ENCODE measurements around the gene TCEA2. TPM values are rescaled to one million over a fixed set of nuclear protein-coding genes. Genes with fewer than 3 reads are reported as not detected.
A peak's percentile ranks its signal among the peaks of the same experiment; 100 is the strongest.

The TCEA2 gene
- 38.5 TPM for total RNA-seq (2021; ENCODE audit: unreplicated experiment)
- polyA plus RNA-seq (2012; ENCODE audit: insufficient read length): 79.2 TPM
- percentile 47 among the genes with signal in this experiment for Bru-seq, nascent RNA
- percentile 58 among the genes with signal in this experiment for BruChase-seq, experiment 1, labeled RNA remaining after a 2-hour chase
- BruChase-seq, experiment 2, labeled RNA remaining after a 6-hour chase: percentile 68 among the genes with signal in this experiment
- long read RNA-seq, transcript TCEA2-202 (10 exons, 1,235 nt): major isoform, 15 of 50 reads
- long read RNA-seq, partial matches to known transcripts: 7 of 50 reads
- long read RNA-seq, other reads (novel, unspliced or antisense): 25 of 50 reads

DNA sequence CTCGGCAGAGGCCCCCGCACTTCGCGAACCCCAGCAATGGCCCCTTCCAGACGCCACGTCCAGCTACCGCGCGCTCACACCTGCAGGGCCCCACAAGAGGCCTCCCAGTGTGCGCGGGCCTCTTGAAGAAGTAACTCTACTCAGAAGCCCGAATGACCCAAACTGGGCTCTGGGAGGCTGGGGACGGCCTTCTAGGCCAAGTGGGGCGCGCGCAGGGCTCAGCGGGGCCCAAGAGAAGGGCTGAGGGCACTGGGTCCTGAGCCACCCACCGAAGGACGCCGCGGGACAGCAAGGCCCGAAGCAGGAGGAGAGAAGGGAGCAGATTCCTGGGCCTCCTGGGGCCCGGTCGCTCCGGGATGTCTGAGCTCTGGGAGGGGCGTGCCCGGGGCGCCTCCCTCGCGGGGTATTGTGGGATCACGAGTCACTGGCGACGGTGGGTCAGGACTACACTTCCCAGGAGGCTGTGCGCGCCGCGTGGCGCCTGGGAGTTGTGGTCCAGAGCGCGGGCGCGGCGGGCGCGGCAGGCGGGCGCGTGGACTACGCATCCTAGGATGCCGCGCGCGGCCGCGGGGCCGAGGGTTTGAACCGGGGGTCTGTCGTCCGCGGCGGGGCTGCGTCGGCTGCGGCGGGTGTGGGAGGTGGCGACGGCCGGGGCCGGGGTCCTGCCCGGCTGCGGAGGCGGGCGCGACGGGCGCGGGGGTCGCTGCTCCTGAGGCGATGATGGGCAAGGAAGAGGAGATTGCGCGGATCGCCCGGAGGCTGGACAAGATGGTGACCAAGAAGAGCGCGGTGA is at the start of gene TCEA2:
Gene TCEA2 (plus strand): TSS at position 603 of the 793 bp plus-strand sequence. CDS start 115 bp downstream, at position 718.
- Histone ChIP-seq H3K9me3 (ENCODE audit: control insufficient read depth, insufficient read depth, low read depth, low read length) (no peaks in the 10 kb centered on the region), H3K4me3 (ENCODE audit: low read depth in 2 of 2, low read length in 2 of 2) (peak within 1 kb of the TSS; percentile 67 to 72), H3K4me1 (ENCODE audit: control insufficient read depth, insufficient read depth, low read length) (peaks cover 35% of the 10 kb centered on the region), H3K36me3 (ENCODE audit: control insufficient read depth, insufficient read depth, low read length) (no peaks in the 10 kb centered on the region), H3K27ac (ENCODE audit: low read length) (peak within 1 kb of the TSS; percentile 90), H3K27me3 (ENCODE audit: control insufficient read depth, insufficient read depth, low read length) (no peaks in the 10 kb centered on the region)
- DNase-seq (ENCODE audit: low read depth, low spot score) (peak; percentile 75), ATAC-seq (peak; percentile 94)
- no TSS peak for BruUV-seq (replicated peaks)
- TF ChIP-seq TCF7L2 (IDR thresholded peaks at IDR 0.05; ENCODE audit: low read depth, low read length) (peak; percentile 59; the same call in 1 of the 2 replicates), POLR2AphosphoS5 (IDR thresholded peaks at IDR 0.05; ENCODE audit: low read depth, low read length) (peak; percentile 86), SIN3A (IDR thresholded peaks at IDR 0.05; ENCODE audit: borderline replicate concordance, insufficient read depth, low read depth, low read length) (peak; percentile 81; the same call in 1 of the 2 replicates)
- TF ChIP-seq, protein P1, sequence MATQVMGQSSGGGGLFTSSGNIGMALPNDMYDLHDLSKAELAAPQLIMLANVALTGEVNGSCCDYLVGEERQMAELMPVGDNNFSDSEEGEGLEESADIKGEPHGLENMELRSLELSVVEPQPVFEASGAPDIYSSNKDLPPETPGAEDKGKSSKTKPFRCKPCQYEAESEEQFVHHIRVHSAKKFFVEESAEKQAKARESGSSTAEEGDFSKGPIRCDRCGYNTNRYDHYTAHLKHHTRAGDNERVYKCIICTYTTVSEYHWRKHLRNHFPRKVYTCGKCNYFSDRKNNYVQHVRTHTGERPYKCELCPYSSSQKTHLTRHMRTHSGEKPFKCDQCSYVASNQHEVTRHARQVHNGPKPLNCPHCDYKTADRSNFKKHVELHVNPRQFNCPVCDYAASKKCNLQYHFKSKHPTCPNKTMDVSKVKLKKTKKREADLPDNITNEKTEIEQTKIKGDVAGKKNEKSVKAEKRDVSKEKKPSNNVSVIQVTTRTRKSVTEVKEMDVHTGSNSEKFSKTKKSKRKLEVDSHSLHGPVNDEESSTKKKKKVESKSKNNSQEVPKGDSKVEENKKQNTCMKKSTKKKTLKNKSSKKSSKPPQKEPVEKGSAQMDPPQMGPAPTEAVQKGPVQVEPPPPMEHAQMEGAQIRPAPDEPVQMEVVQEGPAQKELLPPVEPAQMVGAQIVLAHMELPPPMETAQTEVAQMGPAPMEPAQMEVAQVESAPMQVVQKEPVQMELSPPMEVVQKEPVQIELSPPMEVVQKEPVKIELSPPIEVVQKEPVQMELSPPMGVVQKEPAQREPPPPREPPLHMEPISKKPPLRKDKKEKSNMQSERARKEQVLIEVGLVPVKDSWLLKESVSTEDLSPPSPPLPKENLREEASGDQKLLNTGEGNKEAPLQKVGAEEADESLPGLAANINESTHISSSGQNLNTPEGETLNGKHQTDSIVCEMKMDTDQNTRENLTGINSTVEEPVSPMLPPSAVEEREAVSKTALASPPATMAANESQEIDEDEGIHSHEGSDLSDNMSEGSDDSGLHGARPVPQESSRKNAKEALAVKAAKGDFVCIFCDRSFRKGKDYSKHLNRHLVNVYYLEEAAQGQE (IDR thresholded peaks at IDR 0.05; ENCODE audit: insufficient read depth in 1 of 2, low read depth in 2 of 2, low read length in 1 of 2): 0 out of 4 replicates have a peak, but pooled peaks of 1 of the 2 experiments have one; percentile 58
- TF ChIP-seq, protein P2, sequence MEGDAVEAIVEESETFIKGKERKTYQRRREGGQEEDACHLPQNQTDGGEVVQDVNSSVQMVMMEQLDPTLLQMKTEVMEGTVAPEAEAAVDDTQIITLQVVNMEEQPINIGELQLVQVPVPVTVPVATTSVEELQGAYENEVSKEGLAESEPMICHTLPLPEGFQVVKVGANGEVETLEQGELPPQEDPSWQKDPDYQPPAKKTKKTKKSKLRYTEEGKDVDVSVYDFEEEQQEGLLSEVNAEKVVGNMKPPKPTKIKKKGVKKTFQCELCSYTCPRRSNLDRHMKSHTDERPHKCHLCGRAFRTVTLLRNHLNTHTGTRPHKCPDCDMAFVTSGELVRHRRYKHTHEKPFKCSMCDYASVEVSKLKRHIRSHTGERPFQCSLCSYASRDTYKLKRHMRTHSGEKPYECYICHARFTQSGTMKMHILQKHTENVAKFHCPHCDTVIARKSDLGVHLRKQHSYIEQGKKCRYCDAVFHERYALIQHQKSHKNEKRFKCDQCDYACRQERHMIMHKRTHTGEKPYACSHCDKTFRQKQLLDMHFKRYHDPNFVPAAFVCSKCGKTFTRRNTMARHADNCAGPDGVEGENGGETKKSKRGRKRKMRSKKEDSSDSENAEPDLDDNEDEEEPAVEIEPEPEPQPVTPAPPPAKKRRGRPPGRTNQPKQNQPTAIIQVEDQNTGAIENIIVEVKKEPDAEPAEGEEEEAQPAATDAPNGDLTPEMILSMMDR (IDR thresholded peaks at IDR 0.05): no peak
- intact Hi-C loops (cut with micrococcal nuclease; ENCODE audit: unreplicated experiment) (no loop called here), in situ Hi-C loops (cut with HindIII; ENCODE audit: low pct_unique_long_range_greater_than_20kb, low sequenced_read_pairs) (no loop called here)
- POLR2A ChIA-PET: interaction anchor here (0.6 kb wide), 1 partner anchor 142 kb away, joined by 5 read pairs; no protein-coding TSS in a partner anchor
- CTCF ChIA-PET: interaction anchor here (1.0 kb wide), 2 partner anchors 21 to 24 kb away, joined by 3 to 4 read pairs; no protein-coding TSS in a partner anchor

DNA sequence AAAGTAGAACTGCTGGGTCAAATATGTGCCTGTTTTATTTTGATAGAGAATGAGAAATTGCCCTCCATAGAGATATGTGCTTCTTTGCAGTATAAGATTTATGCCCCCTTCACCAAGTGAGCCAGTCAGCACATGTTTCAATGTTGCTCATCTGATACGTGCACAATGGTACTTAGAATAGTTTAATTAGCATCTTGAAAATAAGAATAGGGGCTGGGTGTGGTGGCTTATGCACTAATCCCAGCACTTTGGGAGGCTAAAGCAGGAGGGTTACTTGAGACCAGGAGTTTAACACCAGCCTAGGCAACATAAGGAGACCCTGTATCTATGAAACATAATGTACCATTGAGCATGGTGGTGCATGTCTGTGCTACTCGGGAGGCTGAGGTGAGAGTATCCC is 47.4 kb upstream of the TCEA2 start:
- H3K9me3 ChIP-seq (ENCODE audit: control insufficient read depth, insufficient read depth, low read depth, low read length): no peaks in the 10 kb centered on the region
- CTCF ChIA-PET: no interaction called here
- no peak for DNase-seq (ENCODE audit: low read depth, low spot score)
- intact Hi-C loops (cut with micrococcal nuclease; ENCODE audit: unreplicated experiment) (no loop called here), in situ Hi-C loops (cut with HindIII; ENCODE audit: low pct_unique_long_range_greater_than_20kb, low sequenced_read_pairs) (no loop called here)
- no peaks in the 10 kb centered on the region for H3K4me1 ChIP-seq (ENCODE audit: control insufficient read depth, insufficient read depth, low read length)
- TF ChIP-seq SIN3A (IDR thresholded peaks at IDR 0.05; ENCODE audit: borderline replicate concordance, insufficient read depth, low read depth, low read length) (no peak), POLR2AphosphoS5 (IDR thresholded peaks at IDR 0.05; ENCODE audit: low read depth, low read length) (no peak)
- TF ChIP-seq, protein P2 (IDR thresholded peaks at IDR 0.05): no peak
- peaks cover 16% of the 10 kb centered on the region for H3K36me3 ChIP-seq (ENCODE audit: control insufficient read depth, insufficient read depth, low read length)
- ATAC-seq: no peak
- H3K27ac ChIP-seq (ENCODE audit: low read length): no peak overlapping the region
- no TSS peak for BruUV-seq (replicated peaks)
- H3K4me3 ChIP-seq (ENCODE audit: low read depth in 2 of 2, low read length in 2 of 2): no peak overlapping the region
- H3K27me3 ChIP-seq (ENCODE audit: control insufficient read depth, insufficient read depth, low read length): no peaks in the 10 kb centered on the region
- POLR2A ChIA-PET: no interaction called here

Data from Panc1 (cell line).